ENCODE data around the gene CACNA1I. TPM values are rescaled to one million over a fixed set of nuclear protein-coding genes. Genes with fewer than 3 reads are reported as not detected.

Gene CACNA1I
- total and polyA plus RNA-seq, 2 donors (not counting 3 experiments of a cell fraction or from before 2014, with no cell fraction given) = not detected

DNA sequence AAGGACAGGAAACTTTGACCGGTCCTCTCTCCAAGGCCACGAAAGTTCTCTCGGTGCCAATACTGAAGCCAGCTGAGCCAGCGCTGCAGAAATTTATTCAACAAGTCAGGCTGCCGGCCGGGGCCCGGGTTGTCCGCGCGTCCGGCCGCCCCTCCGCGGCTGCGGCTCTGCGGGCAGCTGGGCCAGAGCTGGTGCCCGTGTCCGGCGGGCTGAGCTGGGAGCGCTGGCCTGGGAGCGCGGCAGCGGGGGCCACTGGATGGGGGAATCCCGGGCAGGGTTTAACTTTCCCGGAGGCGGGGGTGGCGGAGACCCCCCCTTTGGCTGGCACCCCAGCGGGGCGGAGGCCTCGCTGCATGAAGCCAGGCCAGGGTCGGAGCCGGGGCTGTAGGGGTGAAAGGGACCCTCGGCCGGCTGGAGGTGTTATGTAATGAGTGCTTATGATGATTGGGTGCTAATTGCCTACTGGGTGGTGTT lies 12.3 kb upstream of the CACNA1I start:
- TF ChIP-seq MAX (IDR thresholded peaks at IDR 0.05; ENCODE audit: insufficient read depth, insufficient read length) (no peak), EZH2 (IDR thresholded peaks at IDR 0.05; ENCODE audit: borderline replicate concordance, low read depth, low read length, severe bottlenecking) (peak; percentile 68), POLR2AphosphoS5 (IDR thresholded peaks at IDR 0.05; ENCODE audit: insufficient read depth, low read depth, low read length) (no peak), POLR2A (IDR thresholded peaks at IDR 0.05; ENCODE audit: low read depth, low read length) (no peak)
- no peak for DNase-seq (ENCODE audit: low read depth, low spot score)
- Histone ChIP-seq H3K27ac (ENCODE audit: insufficient read depth, low read depth, low read length) (no peak overlapping the region), H3K4me3 (replicated peaks in 1 of 3; ENCODE audit: insufficient read depth in 1 of 3, low read depth in 1 of 3, low read length in 3 of 3) (no peak overlapping the region), H3K9me1 (replicated peaks; ENCODE audit: control insufficient read depth, extremely low read depth, insufficient read depth, low read length) (no peaks in the 10 kb centered on the region), H3K27me3 (ENCODE audit: control insufficient read depth in 2 of 2, insufficient read depth in 2 of 2, low read length in 2 of 2) (peaks cover 31 to 33% of the 10 kb centered on the region in 2 experiments), H3K9ac (replicated peaks; ENCODE audit: extremely low read depth, insufficient read depth, low read length) (no peak overlapping the region), H3K4me1 (ENCODE audit: control insufficient read depth, extremely low read depth, insufficient read depth, low read length) (no peaks in the 10 kb centered on the region), H3K4me2 (ENCODE audit: insufficient read depth, low read length) (no peak overlapping the region), H3K79me2 (ENCODE audit: control insufficient read depth, insufficient read depth, low read length) (no peaks in the 10 kb centered on the region), H4K20me1 (replicated peaks; ENCODE audit: control insufficient read depth, extremely low read depth, insufficient read depth, low read length) (no peaks in the 10 kb centered on the region), H2AFZ (ENCODE audit: low read depth, low read length) (no peak overlapping the region), H3K9me3 (replicated peaks; ENCODE audit: control insufficient read depth, insufficient read depth, low read length) (no peaks in the 10 kb centered on the region), H3K36me3 (ENCODE audit: control insufficient read depth in 2 of 2, extremely low read depth in 1 of 2, insufficient read depth in 2 of 2, low read length in 2 of 2) (no peaks in the 10 kb centered on the region)
- CTCF ChIA-PET = interaction anchor here (2.2 to 5.5 kb wide), 2 partner anchors 250 to 466 kb away, joined by 17 to 52 read pairs; no protein-coding TSS in a partner anchor
- BruUV-seq (replicated peaks) = no TSS peak
- POLR2A ChIA-PET = no interaction called here
- no peak for FAIRE-seq
- dilution Hi-C loops (cut with MboI; ENCODE audit: extremely low pct_ligation_motif_present, low sequenced_read_pairs) = loop anchor here (25.0 kb wide), 1 partner anchor 454 kb away; no protein-coding TSS in a partner anchor
- intact Hi-C loops (cut with micrococcal nuclease) = no loop called here

DNA sequence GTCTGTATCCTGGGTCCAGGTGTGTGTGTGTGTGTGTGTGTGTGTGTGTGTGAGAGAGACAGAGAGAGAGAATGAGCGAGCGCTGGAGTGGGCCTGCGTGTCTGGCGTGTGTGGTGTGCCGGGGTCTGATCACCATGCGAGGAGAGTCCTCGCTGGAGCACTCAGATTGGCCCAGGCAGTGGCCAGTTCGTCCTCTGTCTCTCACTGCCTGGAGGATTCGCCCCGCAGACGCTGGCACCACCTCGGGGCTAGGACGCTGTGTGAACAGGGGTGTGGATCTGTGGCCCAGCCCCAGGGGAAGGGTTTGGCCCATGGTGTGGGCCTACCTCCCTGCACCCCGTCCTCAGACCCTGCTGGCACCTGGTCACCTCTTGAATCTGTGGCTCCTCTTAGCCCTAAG lies 11.6 kb upstream of the CACNA1I start:
- H3K79me2 ChIP-seq (ENCODE audit: control insufficient read depth, insufficient read depth, low read length) = no peaks in the 10 kb centered on the region
- no TSS peak for BruUV-seq (replicated peaks)
- intact Hi-C loops (cut with micrococcal nuclease) = no loop called here
- no peaks in the 10 kb centered on the region for H3K36me3 ChIP-seq (ENCODE audit: control insufficient read depth in 2 of 2, extremely low read depth in 1 of 2, insufficient read depth in 2 of 2, low read length in 2 of 2)
- H3K9me1 ChIP-seq (replicated peaks; ENCODE audit: control insufficient read depth, extremely low read depth, insufficient read depth, low read length) = no peaks in the 10 kb centered on the region
- dilution Hi-C loops (cut with MboI; ENCODE audit: extremely low pct_ligation_motif_present, low sequenced_read_pairs) = loop anchor here (25.0 kb wide), 1 partner anchor 453 kb away; no protein-coding TSS in a partner anchor
- POLR2A ChIA-PET = no interaction called here
- TF ChIP-seq POLR2AphosphoS5 (IDR thresholded peaks at IDR 0.05; ENCODE audit: insufficient read depth, low read depth, low read length) = no peak
- TF ChIP-seq MAX (IDR thresholded peaks at IDR 0.05; ENCODE audit: insufficient read depth, insufficient read length) = no peak
- TF ChIP-seq MYC (IDR thresholded peaks at IDR 0.05; ENCODE audit: low read depth, low read length) = no peak
- no peak for TF ChIP-seq POLR2A (IDR thresholded peaks at IDR 0.05; ENCODE audit: low read depth, low read length)
- TF ChIP-seq EZH2 (IDR thresholded peaks at IDR 0.05; ENCODE audit: borderline replicate concordance, low read depth, low read length, severe bottlenecking) = no peak
- no peak for TF ChIP-seq JUN (IDR thresholded peaks at IDR 0.05; ENCODE audit: borderline replicate concordance, insufficient read depth, insufficient read length, low read depth)
- no peak for TF ChIP-seq CTCF (IDR thresholded peaks at IDR 0.05; ENCODE audit: extremely low read depth in 1 of 2, insufficient read depth in 1 of 2, low read depth in 1 of 2, low read length in 2 of 2)
- FAIRE-seq (no peak), DNase-seq (ENCODE audit: low read depth, low spot score) (no peak)
- H2AFZ ChIP-seq (ENCODE audit: low read depth, low read length) = no peak overlapping the region
- no peaks in the 10 kb centered on the region for H4K20me1 ChIP-seq (replicated peaks; ENCODE audit: control insufficient read depth, extremely low read depth, insufficient read depth, low read length)
- no peaks in the 10 kb centered on the region for H3K4me1 ChIP-seq (ENCODE audit: control insufficient read depth, extremely low read depth, insufficient read depth, low read length)
- CTCF ChIA-PET = interaction anchor here (1.1 to 5.5 kb wide), 6 partner anchors 10 to 478 kb away, joined by 3 to 52 read pairs (median 9); no protein-coding TSS in a partner anchor
- no peak overlapping the region for H3K9ac ChIP-seq (replicated peaks; ENCODE audit: extremely low read depth, insufficient read depth, low read length)
- H3K4me2 ChIP-seq (ENCODE audit: insufficient read depth, low read length) = no peak overlapping the region
- peaks cover 31 to 33% of the 10 kb centered on the region in 2 experiments for H3K27me3 ChIP-seq (ENCODE audit: control insufficient read depth in 2 of 2, insufficient read depth in 2 of 2, low read length in 2 of 2)
- H3K9me3 ChIP-seq (replicated peaks; ENCODE audit: control insufficient read depth, insufficient read depth, low read length) = no peaks in the 10 kb centered on the region
- H3K27ac ChIP-seq (ENCODE audit: insufficient read depth, low read depth, low read length) = no peak overlapping the region
- H3K4me3 ChIP-seq (replicated peaks in 1 of 3; ENCODE audit: insufficient read depth in 1 of 3, low read depth in 1 of 3, low read length in 3 of 3) = no peak overlapping the region
